ENCODE data around the gene RHBG.

Gene RHBG

DNA sequence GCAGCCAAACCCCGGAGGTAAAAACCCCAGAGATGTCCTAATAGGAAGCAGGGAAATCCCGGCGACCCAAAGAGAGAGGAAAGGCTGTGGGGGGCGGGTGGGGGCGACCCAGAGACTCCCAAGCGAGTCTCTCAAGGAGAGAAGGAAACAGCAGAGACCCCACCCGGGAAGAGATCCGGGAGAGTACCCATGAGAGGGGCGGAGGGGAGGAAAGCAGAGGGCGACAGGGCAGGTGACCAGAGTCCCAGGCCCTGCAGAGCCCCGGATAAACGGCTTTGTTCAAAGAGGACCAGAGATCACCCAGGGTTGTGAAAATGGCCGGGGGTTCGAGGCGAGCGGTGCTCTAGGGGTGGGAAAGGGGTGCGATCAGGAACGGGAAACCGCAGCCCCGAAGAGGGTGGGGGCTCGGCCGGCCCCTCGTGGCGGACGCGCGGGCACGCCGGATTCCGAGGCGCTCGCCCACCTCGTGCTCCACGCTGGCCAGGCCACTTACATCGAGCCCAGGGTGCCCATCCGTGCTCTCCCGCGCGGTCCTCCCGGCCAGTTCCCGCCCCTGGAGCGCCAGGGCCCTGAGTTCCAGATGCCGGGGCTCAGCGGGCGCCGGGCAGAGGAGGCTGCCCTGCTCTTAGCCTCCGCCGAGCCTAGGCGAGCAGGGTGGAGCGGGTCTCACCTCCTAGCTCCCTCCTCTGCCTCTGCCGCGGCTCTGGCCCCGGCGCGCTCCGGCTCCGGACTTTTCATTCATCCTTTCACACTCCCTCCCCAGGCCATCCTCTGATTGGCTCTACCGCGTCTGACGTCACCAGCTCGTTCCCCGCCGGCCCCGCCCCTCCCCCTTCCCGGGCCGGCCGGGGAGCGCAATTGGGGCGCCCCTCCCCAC is 52.3 kb downstream of the RHBG start:
- TF ChIP-seq RAD21 (IDR thresholded peaks at IDR 0.05; ENCODE audit: low read depth) (no peak), TAF1 (IDR thresholded peaks at IDR 0.05; ENCODE audit: low read depth) (no peak; the same call in 1 of the 2 replicates), CREB1 (IDR thresholded peaks at IDR 0.05; ENCODE audit: low read depth) (peak; percentile 68), NFIC (IDR thresholded peaks at IDR 0.05) (no peak), ZBTB7A (IDR thresholded peaks at IDR 0.05; ENCODE audit: low read depth) (no peak)
- TF ChIP-seq, protein P1, sequence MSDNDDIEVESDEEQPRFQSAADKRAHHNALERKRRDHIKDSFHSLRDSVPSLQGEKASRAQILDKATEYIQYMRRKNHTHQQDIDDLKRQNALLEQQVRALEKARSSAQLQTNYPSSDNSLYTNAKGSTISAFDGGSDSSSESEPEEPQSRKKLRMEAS (IDR thresholded peaks at IDR 0.05) = peak; percentile 77

DNA sequence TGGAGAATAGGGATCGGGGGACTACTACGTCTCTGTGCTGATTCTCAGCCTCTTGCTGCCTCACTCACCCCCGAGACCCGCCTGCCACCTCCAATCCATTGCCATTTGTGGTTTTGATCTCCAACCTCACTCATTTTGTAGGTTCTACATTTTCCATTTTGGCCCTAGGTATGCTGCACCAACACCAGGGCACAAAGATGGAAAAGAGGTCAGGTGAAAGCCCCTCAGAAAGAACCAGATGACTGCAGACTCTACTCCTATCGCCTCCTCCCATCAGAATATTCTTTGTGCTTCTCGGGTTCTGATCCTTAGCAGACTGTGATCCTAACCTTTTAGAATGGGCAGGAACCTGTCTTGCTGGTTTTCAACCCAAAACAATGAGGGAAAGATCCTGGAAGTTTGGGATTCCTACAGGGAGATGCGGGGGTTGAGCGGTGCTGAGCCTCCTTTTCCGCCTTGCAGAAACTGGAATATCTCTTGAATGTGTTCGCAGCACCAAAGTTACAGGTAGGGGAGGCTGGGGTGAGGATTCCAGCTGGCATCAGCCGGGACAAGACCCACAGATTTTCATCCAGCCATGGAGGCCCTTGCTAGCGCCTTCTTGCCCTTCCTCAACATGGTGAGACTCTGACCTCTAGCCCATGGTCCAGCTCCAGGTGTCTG is 53.1 kb downstream of the RHBG start:
- no peak for TF ChIP-seq TEAD4 (IDR thresholded peaks at IDR 0.05)
- TF ChIP-seq TCF12 (IDR thresholded peaks at IDR 0.05; ENCODE audit: low read depth) = no peak
- TF ChIP-seq YY1 (IDR thresholded peaks at IDR 0.05; ENCODE audit: low read depth) = no peak
- no peak for TF ChIP-seq ZBTB7A (IDR thresholded peaks at IDR 0.05; ENCODE audit: low read depth)
- TF ChIP-seq FOXM1 (IDR thresholded peaks at IDR 0.05; ENCODE audit: borderline replicate concordance, low read depth) = no peak
- no peak; the same call in 1 of the 2 replicates for TF ChIP-seq TAF1 (IDR thresholded peaks at IDR 0.05; ENCODE audit: low read depth)
- TF ChIP-seq RAD21 (IDR thresholded peaks at IDR 0.05; ENCODE audit: low read depth) = no peak
- no peak for TF ChIP-seq EP300 (IDR thresholded peaks at IDR 0.05; ENCODE audit: borderline replicate concordance)
- no peak for TF ChIP-seq EGR1 (IDR thresholded peaks at IDR 0.05)
- TF ChIP-seq CREB1 (IDR thresholded peaks at IDR 0.05; ENCODE audit: low read depth) = no peak
- TF ChIP-seq, protein P2, sequence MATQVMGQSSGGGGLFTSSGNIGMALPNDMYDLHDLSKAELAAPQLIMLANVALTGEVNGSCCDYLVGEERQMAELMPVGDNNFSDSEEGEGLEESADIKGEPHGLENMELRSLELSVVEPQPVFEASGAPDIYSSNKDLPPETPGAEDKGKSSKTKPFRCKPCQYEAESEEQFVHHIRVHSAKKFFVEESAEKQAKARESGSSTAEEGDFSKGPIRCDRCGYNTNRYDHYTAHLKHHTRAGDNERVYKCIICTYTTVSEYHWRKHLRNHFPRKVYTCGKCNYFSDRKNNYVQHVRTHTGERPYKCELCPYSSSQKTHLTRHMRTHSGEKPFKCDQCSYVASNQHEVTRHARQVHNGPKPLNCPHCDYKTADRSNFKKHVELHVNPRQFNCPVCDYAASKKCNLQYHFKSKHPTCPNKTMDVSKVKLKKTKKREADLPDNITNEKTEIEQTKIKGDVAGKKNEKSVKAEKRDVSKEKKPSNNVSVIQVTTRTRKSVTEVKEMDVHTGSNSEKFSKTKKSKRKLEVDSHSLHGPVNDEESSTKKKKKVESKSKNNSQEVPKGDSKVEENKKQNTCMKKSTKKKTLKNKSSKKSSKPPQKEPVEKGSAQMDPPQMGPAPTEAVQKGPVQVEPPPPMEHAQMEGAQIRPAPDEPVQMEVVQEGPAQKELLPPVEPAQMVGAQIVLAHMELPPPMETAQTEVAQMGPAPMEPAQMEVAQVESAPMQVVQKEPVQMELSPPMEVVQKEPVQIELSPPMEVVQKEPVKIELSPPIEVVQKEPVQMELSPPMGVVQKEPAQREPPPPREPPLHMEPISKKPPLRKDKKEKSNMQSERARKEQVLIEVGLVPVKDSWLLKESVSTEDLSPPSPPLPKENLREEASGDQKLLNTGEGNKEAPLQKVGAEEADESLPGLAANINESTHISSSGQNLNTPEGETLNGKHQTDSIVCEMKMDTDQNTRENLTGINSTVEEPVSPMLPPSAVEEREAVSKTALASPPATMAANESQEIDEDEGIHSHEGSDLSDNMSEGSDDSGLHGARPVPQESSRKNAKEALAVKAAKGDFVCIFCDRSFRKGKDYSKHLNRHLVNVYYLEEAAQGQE (IDR thresholded peaks at IDR 0.05; ENCODE audit: low read depth) = no peak
- no peak for TF ChIP-seq NFIC (IDR thresholded peaks at IDR 0.05)

DNA sequence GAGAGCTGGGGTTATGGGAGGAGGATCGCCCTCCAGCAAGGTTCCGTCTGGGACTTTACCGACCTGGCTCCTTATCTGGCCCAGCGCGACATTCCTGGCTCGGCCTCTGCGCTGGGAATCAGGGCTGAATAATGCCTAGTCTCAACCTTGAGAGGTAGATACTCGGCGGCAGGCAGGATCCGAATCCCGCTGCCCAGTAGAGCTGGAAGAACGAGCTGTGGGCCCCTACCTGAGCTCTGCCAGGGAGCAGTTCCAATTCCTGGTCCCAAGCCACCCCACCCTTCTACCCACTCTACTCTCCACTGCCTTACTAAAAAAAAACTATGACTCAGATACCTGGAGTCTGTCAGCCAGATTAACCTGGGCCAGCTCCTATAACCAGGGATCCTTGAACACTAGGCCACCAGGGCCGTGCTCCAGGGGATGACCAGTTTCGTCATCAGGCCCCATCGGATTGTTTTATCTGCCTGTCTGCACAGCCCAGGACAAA is 53.6 kb downstream of the RHBG start:
- no peak for TF ChIP-seq CREB1 (IDR thresholded peaks at IDR 0.05; ENCODE audit: low read depth)
- TF ChIP-seq, protein P3, sequence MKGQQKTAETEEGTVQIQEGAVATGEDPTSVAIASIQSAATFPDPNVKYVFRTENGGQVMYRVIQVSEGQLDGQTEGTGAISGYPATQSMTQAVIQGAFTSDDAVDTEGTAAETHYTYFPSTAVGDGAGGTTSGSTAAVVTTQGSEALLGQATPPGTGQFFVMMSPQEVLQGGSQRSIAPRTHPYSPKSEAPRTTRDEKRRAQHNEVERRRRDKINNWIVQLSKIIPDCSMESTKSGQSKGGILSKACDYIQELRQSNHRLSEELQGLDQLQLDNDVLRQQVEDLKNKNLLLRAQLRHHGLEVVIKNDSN (IDR thresholded peaks at IDR 0.05) = no peak

DNA sequence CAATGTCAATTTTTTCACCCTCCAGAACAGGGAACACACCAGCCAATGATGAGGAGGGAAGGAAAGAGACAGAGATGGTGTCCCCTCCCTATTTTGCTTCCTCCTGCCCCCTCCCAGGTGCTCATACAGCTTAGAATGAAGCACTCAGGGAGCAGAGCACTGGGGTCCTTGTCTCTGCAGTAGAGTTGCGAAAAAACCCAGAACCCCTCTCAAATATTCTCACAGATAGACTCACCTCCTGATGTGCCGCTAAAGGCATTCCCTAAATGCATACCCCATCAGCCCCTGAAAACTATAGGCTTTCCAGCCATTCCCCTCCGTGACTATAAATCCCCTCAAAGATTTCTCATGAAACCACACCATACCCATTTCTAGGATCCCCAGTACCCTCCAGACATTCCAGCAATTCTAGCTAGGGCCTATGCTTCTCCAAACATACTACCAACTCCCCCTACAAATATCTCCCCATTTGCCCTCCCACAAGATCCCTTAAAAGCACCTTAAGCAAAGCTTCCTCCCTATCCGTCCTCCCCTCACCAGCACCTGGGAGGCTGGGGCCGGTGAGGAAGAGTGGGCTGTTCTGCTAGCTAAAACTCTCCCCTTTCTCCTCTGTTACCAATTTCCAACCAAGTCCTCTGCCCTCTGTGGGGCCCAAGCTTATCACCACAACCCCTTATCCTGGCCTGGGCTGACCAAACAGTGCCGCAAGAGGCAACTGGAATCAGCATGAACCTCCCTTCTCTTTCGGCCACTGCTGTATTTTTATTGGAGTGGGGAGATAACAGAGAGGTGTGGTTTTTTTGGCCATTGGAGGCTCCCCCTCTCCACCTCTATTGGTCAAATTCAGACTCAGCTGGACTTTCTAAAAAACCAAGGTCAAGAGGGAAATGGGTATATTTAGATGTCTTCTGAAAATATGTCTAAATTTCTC is 54.7 kb downstream of the RHBG start:
- TF ChIP-seq EGR1 (IDR thresholded peaks at IDR 0.05) (no peak), TAF1 (IDR thresholded peaks at IDR 0.05; ENCODE audit: low read depth) (no peak), NFIC (IDR thresholded peaks at IDR 0.05) (no peak), EP300 (IDR thresholded peaks at IDR 0.05; ENCODE audit: borderline replicate concordance) (no peak), YY1 (IDR thresholded peaks at IDR 0.05; ENCODE audit: low read depth) (no peak), RAD21 (IDR thresholded peaks at IDR 0.05; ENCODE audit: low read depth) (no peak), FOXM1 (IDR thresholded peaks at IDR 0.05; ENCODE audit: borderline replicate concordance, low read depth) (no peak), CREB1 (IDR thresholded peaks at IDR 0.05; ENCODE audit: low read depth) (no peak), TCF12 (IDR thresholded peaks at IDR 0.05; ENCODE audit: low read depth) (no peak), TEAD4 (IDR thresholded peaks at IDR 0.05) (no peak), ZBTB7A (IDR thresholded peaks at IDR 0.05; ENCODE audit: low read depth) (no peak), CEBPB (IDR thresholded peaks at IDR 0.05) (no peak)
- TF ChIP-seq, protein P2 (IDR thresholded peaks at IDR 0.05; ENCODE audit: low read depth) = no peak
- TF ChIP-seq, protein P3 (IDR thresholded peaks at IDR 0.05) = no peak
- TF ChIP-seq, protein P1 (IDR thresholded peaks at IDR 0.05) = no peak

Data from Ishikawa (cell line).